Stimulated activated CD8-positive, alpha-beta memory T cell treated with anti-CD3 and anti-CD28 coated beads, Interleukin-4, amount 100 ng/mL, for 48 hours (primary cell): ENCODE measurements around the gene LAMA3.
"Not testable (repeated sequence)": the region's sequence is repeated elsewhere in the genome, so short reads cannot be mapped to it uniquely, and the experiment has no call there.

Experiments used
- DNase-seq: peaks from one replicate; pipeline ENCODE4 v3.0.0-alpha.2; 2020

The LAMA3 gene

DNA sequence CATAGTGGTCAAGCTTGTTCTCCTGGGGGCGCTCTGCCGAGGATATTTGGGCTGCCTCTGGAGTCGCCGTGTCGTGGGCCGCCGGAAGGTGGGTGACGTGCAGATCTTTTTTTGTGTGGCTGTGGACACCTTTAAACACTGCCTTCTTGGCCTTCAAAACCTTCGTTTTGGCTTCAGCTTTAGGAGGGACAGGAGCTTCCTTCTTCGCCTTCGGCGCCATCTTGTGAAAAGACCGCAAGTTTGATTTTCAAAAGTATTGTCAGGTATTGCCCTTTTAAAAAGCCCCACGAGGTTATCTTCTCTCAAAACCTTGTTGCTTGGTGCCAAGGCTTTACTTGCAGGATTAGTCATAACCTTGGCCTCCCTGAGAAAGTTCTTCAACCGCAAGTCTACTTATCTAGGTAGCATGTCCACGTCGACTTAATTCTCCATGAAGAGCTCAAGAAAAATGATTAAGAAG is 20.8 kb downstream of the LAMA3 start:
- DNase-seq = no peak

DNA sequence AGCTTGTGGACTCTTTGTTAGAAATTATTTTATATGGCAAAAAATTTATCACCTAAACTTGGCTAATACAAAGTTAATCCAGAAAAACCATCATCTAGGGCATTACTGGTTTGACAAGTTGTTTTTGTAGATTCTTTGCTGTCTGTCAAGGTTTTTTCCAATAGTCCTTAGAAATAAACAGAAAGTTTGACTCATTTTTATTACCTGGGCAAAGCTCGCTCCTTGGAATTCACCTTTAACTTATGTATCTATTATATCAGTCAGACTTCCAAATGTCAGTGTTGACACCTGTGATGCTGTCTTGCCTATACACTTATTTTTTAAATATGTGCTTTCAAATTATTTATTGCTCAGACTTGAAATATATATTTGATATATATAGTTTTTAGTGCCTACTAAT is 21.7 kb downstream of the LAMA3 start:
- DNase-seq = no peak

DNA sequence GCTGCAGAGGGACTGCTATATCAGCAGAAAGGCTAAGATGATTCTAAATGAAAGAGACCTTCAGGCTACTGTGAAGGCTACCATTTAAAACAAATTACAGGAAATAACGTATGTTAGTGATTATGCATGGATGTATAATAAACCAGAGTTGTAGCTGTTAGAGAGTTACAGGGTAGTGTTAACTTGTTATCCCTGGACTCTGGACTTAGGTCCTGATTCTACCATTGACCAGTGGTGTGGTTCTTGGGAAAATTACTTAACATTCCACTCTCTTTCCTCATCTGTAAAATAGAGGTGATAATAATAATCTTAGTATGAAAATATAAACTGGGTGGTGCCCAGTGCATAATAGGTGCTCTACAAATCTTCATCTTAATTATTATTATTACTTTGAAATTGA is 22.2 kb downstream of the LAMA3 start:
- no peak for DNase-seq

DNA sequence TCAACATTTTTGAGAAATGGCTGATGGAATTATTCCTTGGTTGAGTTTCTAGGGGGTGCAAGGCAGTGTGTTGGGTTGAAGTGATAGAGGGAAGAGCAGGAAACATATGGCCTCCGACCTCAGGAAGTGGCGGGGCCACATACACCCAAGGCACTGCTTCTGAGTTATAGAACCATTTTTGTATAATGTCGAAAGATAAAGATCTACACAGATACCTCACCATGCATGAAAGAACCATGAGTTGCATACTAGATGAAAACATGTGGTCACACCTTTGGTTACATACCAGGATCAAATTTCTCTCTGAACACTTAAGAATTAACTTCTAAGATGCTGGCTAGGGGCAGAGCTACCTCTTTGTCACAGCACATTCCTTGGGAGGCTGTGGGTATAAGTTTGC is 23.2 kb downstream of the LAMA3 start:
- no peak for DNase-seq

DNA sequence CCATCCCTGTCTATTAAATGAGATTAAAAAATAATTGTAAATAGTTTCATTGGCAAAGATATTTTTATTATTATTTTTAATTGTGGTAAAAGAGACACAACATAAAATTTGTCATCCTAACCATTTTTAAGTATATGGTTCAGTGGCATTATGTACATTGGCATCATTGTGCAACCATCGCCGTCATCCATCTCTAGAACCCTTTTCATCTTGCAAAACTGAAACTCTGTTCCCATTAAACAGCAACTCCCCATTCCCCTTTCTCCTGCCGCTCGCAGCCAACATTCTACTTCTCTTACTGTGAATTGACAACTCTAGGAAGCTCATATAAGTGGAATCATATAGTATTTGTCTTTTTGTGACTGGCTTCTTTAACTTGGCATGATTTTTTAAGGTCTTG is 25.3 kb downstream of the LAMA3 start:
- no peak for DNase-seq

DNA sequence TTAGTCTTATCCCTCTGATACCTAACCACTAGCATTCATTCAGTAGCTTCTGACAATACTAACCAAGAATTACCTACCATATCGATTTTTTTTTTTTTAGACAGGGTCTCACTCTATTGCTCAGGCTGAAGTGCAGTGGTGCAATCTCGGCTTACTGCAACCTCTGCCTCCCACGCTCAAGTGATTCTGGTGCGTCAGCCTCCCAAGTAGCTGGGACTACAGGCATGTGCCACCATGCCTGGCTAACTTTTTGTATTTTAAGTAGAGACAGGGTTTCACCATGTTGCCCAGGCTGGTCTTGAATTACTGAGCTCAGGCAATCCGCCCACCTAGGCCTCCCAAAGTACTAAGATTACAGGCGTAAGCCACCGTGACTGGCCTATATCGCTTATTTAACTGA is 26.8 kb downstream of the LAMA3 start:
- not testable (repeated sequence) for DNase-seq

DNA sequence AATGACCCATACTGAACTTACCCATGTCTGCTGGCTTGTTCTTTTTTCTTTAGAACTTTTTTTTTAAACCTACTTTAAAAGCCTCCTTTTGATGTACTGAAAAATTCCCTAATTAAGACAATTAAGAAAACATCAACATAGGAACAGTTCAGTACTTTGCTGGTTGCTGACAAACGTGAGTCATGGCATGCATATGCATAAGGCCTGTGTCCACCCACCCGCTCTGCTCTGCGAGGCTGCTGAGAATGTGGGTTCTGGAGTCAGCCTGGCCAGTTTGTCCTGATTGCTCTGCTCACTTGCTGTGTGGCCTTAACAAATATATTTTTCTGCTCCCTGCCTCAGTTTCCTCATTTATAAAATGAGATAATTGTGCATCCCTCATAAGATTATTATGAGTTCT is 27.3 kb downstream of the LAMA3 start:
- DNase-seq = no peak

DNA sequence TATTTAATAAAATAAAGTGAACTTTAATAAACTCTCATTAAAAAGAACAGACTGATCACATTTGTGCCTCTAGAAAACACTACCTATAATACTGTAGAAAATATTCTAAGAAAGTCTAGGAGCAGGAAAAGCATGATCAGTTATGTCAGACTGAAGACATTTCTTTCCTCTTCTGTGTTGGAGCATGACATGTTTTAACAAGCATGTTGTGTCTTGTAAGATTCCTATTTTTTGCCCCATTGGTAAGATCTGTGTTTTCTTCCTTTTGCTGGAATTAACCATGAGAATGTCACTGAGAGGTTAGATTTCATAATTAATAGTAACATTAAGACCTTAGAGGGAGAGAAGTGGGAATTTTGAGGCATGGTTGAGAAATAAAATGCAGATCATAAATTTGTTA is 27.7 kb downstream of the LAMA3 start:
- DNase-seq = no peak

DNA sequence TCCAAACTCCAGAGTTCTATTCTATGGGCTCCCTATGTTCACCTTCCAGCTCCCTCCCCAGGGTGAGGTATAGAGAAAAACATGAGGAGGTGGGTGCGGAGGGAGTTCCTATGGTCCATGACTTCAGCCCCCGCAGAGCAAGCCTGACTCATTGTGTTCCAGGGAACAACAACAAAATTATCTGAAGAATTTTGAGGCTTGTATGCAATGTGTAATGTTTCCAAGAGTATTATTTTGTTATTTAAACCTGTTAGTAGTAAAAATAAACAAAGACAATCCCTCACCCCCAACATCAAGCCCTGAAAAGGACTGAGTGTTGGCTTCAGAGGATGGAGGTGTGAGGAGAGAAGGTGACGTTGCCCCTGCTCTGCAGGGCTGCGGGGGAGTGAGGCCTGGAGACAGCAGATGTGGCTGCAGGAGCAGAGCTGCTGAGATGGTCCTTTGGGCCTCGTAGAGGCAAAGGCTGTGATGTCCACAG is 29.0 kb downstream of the LAMA3 start:
- no peak for DNase-seq

DNA sequence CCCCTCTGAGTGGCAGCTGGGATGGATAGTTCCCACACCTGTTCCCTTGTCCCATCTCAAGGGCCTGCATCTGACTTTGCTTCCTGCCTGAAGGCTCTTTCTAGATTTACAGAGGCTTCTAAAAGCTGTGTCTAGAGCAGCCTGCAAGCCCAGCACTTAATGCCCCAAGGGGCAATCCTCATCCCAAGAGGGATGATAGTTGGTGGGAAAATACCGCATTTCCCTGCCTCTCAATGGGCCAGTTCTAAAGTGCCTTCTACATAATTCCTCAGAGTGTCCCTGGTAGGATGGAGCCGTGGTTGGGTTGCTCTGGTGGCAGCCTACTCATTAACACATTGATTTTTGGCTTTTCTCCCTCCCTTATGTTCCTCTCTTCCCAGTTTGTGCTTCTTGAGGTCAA is 29.5 kb downstream of the LAMA3 start:
- no peak for DNase-seq

DNA sequence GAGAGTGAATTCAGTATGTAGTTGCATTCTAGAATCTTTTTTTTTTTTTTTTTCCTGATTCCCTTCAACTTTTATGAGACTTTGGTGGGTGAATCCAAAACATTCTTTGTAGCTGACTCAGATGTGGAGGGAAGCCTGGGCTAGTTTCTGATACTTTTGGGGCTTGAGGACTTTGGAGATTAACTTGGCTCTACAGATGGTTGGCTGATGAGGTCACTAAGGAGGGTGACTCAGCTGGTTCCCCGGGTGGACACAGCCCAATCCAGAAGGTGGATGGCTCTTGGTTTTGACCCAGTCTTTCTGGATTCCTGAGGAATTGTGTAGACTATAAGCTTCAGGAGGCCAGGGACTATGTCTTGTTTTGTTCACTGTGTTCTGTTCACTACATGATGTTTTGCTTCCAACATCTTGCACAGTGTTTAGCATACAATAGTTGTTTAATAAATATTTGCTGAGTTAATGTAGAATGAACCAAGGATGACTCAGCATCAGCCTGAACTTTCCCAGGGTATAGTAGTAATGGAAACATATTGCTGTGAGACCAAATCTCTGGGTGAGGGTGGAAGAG is 30.5 kb downstream of the LAMA3 start:
- DNase-seq = no peak

DNA sequence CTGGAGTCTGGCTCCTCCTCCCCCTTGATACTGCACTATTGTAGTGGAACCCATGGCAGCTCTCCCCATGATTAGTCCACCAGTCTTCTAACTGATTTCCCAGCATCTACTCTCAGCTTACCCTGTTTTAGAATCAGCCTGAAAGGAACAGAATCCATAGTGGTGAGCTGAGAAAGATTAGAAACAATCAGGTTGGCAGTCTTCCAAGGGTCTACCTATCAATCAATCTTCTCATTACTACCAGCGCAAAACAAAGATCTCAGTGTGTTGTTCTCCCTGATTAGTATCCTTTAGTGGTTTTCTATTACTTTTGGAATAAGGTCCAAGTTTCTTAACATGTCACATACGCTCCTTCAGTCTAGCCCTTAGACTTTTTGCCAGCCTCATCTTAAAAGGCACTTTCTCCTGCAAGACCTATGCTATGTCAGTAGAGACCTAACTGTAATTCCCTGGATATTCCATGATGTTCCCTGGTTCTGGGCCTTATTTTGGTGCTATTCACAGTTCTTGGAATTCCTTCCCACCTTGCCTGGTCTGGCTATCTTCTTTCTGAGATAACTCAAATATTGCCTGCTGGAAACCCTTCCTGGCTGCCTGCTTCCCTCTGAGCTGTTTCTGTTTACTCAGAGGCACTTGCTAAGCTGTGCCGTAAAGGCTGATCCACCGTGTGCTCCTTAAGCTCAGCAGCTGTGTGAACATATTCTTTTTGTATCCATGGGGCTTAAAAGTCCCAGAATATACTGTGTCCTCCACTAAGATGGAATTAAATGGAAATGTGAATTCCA is 32.6 kb downstream of the LAMA3 start:
- no peak for DNase-seq

DNA sequence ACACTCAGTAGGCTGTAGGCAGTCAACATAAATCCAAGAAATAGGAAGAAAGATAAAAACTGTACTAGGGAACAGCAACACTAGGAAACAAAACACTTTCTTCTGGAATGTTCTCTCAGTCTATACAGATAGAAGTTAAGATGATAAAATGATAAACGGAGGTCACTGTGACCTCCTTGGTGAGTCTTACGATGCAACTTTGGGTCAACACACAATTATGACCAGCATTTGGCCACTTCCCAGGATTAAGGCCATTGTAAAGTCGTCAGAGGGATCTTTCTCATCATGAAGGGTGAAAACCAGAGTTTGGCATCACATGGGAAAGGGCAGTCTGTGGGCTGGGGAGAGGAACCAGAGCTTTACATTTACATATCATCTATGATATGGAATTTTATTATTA is 33.4 kb downstream of the LAMA3 start:
- no peak for DNase-seq

DNA sequence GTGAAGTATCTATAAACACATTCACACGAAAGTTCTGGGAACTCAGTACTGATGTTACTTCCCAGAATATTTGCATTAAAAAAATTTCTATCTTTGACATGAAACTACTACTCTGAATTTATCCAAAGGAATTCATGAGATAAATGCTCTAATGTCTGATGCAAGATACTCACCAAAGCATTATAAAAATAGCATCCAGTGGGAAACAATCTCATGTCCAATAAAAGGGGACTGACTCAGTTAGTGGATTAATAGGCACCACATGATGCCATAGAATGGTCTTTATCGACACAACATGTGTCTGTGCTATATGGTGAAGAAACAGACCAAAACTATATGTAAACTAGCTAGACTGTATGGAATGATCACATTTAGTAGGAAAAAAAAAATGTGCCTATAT is 33.9 kb downstream of the LAMA3 start:
- no peak for DNase-seq

DNA sequence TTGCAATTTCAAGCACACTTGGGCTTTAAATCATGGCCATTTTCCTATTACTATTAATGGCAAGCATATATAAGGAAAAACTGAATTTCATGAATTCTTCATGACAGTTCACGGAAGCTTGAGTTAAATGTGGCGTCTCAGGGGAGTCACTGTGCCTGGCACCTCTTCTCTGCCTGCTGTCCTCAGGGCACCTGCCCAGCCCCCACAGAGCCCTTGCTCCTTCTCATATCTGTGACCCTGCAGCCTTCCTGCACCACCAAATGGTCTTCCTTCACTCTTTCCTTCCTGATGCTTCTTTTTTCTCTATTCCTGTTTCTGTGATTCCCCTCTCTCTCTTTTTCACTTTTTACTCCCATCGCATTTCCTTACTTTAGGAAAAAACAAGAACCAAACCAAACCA is 35.4 kb downstream of the LAMA3 start:
- no peak for DNase-seq

DNA sequence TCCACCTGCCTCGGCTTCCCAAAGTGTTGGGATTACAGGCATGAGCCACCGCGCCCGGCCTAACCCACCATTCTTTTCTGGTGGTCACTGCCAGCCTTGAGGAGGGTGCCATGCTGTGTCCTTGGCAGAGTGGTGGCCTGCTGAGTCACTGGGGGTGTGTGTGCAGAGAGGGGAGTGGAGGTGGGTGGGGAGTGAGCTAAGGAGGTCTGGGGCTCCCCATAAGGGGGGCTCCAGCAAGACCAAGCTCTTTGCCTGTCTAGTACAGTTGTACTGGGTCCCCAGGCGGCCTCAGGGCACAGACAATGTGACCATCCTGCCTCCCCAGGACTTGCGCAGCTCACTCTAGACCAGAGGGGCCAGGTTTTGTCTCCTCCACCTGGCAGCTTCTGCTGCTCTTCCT is 36.1 kb downstream of the LAMA3 start:
- no peak for DNase-seq

DNA sequence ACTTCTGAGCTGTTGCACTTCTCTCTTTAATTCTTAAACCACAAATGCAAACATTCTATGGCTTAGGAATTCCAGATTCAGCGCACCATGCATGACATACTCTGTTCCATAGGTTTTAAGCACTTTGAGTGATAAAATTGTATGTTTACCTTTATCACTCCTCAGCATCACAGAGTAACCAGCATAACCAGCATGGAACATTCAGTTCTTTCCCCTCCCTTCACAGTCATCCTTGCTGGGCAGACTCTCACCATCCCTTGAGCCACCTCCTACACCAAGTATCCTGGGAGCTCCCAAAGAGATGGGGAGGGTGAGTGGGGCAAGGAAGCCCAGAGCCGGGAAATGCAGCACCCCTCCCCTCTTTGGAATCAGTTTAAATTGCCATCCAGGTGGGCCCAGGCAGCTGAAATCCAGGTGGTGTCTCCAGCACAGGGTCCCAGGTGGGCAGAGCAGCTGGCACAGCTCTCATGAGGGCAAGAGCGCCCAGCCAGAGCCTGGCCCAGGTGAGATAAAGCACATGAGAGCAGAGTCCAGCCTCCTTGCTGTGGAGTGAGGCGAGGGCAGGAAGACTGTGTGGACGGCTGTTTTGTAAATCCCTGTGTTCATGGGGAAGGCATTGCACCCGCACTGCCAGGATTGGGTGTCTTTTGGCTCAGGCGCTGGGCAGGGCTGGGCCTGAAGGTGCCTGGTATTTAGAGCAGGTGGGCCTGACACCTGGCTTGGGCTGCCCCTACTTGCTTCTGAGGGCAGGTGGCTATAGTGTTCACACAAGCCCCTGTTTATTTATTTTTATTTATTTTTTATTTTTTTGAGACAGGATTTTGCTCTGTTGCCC is 36.8 kb downstream of the LAMA3 start:
- no peak for DNase-seq

DNA sequence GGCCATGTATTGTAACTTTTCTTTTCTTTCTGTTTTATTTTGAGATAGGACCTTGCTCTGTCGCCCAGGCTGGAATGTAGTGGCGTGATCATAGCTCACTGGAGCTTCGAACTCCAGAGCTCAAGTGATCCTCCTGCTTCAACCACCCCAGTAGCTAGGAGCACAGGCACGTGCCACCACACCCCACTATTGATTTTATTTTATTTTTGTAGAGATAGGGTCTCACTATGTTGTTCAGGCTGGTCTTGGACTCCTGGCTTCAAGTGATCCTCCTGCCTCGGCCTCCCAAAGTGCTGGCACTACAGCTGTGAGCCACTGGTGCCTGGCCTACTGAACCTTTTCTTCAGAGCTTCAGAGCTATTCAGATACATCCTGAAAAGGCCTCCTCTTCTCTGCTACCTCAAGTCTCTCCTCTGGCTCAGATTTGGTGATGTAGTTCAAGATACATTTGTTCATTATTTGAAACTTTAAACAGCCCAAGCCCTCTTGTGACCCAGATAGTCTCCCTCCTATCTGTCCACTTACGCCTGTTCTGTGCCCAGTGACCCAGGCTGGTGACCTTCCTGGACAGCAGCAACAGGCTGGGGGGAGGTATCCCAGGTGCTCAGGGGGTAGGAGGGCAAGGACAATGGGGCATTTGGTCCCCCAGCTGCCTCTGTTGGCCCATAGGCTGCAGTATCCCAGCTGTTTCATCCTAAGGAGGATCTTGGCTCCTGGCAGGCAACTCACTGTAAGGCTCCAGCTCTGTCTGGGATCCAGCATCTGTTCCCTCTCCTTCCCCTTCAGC is 38.6 kb downstream of the LAMA3 start:
- DNase-seq = no peak

DNA sequence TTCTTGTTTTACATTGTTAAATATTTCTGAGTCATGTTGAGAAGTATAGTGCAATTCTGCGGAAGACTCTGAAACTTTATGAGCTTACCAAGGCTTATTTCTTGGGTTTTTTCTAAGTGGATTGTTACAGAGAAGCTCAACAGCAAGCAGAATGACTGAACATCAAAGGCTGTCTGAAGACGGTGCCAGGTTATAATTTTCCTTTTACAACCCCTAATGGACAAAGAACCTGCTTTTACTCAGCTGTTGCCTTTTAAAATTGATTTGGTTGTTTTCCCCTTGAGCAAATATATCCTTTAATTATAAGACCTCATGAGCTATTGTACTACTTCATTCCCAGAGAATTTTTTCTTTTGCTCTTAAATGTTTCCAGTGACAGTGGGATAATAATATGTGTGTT is 41.6 kb downstream of the LAMA3 start:
- DNase-seq = no peak

DNA sequence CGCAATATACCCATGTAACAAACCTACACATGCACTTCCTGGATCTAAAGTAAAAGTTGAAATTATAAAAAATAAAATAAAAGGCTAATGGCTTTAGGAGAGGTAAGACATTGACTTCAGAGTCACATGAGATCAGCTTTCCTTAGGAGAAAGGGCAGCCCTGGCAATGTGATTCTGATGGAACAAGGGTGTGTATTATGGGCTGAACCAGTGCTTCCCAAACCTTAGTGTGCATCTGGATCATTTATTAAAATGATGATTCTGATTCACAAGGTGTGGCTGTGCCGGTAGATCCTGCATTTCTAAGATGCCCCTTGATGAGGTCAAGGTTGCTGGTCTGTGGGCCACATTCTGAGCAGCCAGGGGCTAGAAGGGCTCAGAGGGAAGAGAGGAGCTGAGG is 42.6 kb downstream of the LAMA3 start:
- DNase-seq = no peak

DNA sequence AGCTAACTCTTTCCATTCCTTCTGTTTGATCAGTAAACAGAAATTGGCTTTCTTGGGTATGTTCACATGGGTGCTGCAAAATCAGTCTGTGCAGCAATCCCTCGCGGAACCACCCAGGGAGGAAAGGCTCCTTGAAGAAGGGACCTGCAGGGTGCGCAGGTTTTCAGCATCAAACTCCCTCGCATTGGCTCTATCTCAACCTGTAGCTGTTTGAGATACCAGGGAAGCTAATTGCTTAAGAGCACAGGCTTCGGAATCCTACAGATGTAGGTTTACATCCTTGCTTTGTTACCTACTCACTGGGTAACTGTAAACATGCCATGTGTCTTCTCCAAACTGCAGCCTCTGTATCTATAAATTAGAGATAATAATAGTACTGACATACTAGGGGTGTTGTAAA is 43.2 kb downstream of the LAMA3 start:
- no peak for DNase-seq

DNA sequence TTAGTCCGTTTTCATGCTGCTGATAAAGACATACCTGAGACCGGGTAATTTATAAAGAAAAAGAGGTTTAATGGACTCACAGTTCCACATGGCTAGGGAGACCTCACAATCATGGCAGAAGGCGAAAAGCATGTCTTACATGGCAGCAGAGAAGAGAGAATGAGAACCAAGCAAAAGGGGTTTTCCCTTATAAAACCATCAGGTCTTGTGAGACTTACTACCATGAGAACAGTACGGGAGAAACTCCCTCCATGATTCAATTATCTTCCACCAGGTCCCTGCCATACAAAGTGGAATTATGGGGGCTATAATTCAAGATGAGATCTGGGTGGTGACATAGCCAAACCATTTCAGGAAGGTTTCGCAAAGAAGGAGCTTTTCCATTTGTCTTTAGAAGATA is 44.0 kb downstream of the LAMA3 start:
- DNase-seq = not testable (repeated sequence)

DNA sequence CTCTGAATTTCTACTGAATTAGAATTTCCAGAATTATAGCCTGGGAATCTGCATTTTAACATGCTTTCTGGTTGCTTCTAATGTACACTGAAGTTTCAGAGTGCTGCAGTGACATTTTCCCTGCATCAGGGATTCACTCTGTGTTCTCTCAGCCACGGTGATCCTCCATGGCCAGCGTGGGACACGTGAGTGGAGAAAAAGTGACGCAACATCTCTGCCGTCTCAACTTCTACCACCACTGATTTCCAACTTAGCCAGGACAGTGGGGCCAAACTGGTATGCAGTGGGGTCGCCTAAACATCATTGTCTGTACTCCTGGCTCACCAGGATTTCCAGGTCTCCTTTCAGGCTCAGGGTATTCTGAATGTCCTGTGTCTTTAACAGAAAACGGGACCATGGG is 44.6 kb downstream of the LAMA3 start:
- DNase-seq = no peak
